ENCODE results near the gene NOS1AP. TPM values are rescaled to one million over a fixed set of nuclear protein-coding genes. Genes with fewer than 3 reads are reported as not detected.
"Not testable (repeated sequence)": the region's sequence is repeated elsewhere in the genome, so short reads cannot be mapped to it uniquely, and the experiment has no call there.

Gene NOS1AP
- total and polyA plus RNA-seq, 9 of the 15 experiments (the other 6 are each of a cell fraction or from before 2014, with no cell fraction given): 0.07 to 1.5 (median 0.22) TPM

- TF ChIP-seq TEAD4 (IDR thresholded peaks at IDR 0.05; ENCODE audit: low read length) (peak; percentile 62), MTA2 (IDR thresholded peaks at IDR 0.05; ENCODE audit: low read depth) (peak; percentile 21; the same call in 1 of the 2 replicates), NFE2 (IDR thresholded peaks at IDR 0.05; ENCODE audit: low read depth) (0 out of 2 replicates have a peak, but pooled peaks have one; percentile 2), SMARCC2 (IDR thresholded peaks at IDR 0.05; ENCODE audit: low read depth) (0 out of 2 replicates have a peak, but pooled peaks have one; percentile 46), NCOR1 (IDR thresholded peaks at IDR 0.05) (peak; percentile 60; the same call in 1 of the 2 replicates), TCF3 (CRISPR knock-in tag; IDR thresholded peaks at IDR 0.05) (peak; percentile 65), HDAC1 (IDR thresholded peaks at IDR 0.05) (peak in 1 of 2 experiments; percentile 60; a peak in 2 of 4 replicates), TRIM24 (IDR thresholded peaks at IDR 0.05) (peak in 1 of 2 experiments; percentile 16; a peak in 1 of 4 replicates), ZBTB7A (IDR thresholded peaks at IDR 0.05; ENCODE audit: borderline replicate concordance, control insufficient read depth, low read depth, low read length) (0 out of 2 replicates have a peak, but pooled peaks have one; percentile 27), SMAD4 (CRISPR knock-in tag; conservative IDR thresholded peaks at IDR 0.05) (peak; percentile 61; the same call in 1 of the 2 replicates), MTA3 (IDR thresholded peaks at IDR 0.05; ENCODE audit: borderline replicate concordance) (peak; percentile 63; the same call in 1 of the 2 replicates), RNF2 (IDR thresholded peaks at IDR 0.05) (peak; percentile 33; the same call in 1 of the 2 replicates), SMARCE1 (IDR thresholded peaks at IDR 0.05) (peak; percentile 65; the same call in 1 of the 2 replicates), L3MBTL2 (IDR thresholded peaks at IDR 0.05) (peak; percentile 16; the same call in 1 of the 2 replicates), NCOA1 (IDR thresholded peaks at IDR 0.05; ENCODE audit: low read depth) (peak; percentile 23; the same call in 1 of the 2 replicates), CBFA2T2 (conservative IDR thresholded peaks at IDR 0.05) (peak; percentile 70), TAL1 (IDR thresholded peaks at IDR 0.05) (peak; percentile 55), HMBOX1 (IDR thresholded peaks at IDR 0.05) (peak; percentile 56; the same call in 1 of the 2 replicates), KDM1A (IDR thresholded peaks at IDR 0.05) (peak; percentile 42 to 55; a peak in 2 of 4 replicates)
- not testable (repeated sequence) for TF ChIP-seq TEAD4 (CRISPR knock-in tag; IDR thresholded peaks at IDR 0.05; ENCODE audit: borderline replicate concordance)
Measured at GRCh38 chr1:162419450-162419931, 350.0 kb downstream of the NOS1AP start (continued).

MicroRNAs encoded within 50 kb of the gene (microRNA counts, 767-probe panel; counts per million panel counts)
- not detected for microRNA hsa-miR-556-3p
- microRNA hsa-miR-556-5p: not detected

Small RNAs within 50 kb of the gene (microRNA-seq; reads per million reads assigned to microRNA genes)
- gene MIR4654 (ENCODE audit: borderline microRNAs expressed): not detected
- 29.7 reads per million, percentile 69 among the genes with 10 or more reads in this experiment for gene MIR556 (ENCODE audit: borderline microRNAs expressed)

Small RNAs within 50 kb of the gene (small RNA-seq; reads per million reads assigned to genes)
- gene MIR4654 (not detected), gene MIR556 (not detected), gene RNA5SP61 (not detected)

Other genes with a start within 250 kb of the NOS1AP start
- not detected in 2 replicates for gene OLFML2B, start 45.8 kb upstream of the NOS1AP start, total RNA-seq (2014; rRNA removed)
- gene OLFML2B, start 45.8 kb upstream of the NOS1AP start, total RNA-seq (2014; rRNA removed; fragmentation: Illumina TruSeq; extraction: Trizol): not detected in 2 replicates
- not detected in 2 replicates for gene OLFML2B, start 45.8 kb upstream of the NOS1AP start, total RNA-seq (2015; rRNA removed; fragmentation: Illumina TruSeq; extraction: Trizol)
- gene OLFML2B, start 45.8 kb upstream of the NOS1AP start, total RNA-seq (2021): not detected in 2 replicates
- not detected in 2 replicates for gene OLFML2B, start 45.8 kb upstream of the NOS1AP start, polyA plus RNA-seq (2011; rRNA removed)
- gene OLFML2B, start 45.8 kb upstream of the NOS1AP start, polyA plus RNA-seq (2014; fragmentation: Illumina TruSeq; extraction: Trizol): not detected in 2 replicates
- gene OLFML2B, start 45.8 kb upstream of the NOS1AP start, polyA plus RNA-seq (2014; fragmentation: Nextera tagmentation; extraction: Ambion mirVana): not detected
- not detected in 2 replicates for gene OLFML2B, start 45.8 kb upstream of the NOS1AP start, polyA plus RNA-seq (2014; rRNA removed)